Hindlimb muscle (tissue), 1 donor: ENCODE data around the gene PIEZO1. TPM values are rescaled to one million over a fixed set of nuclear protein-coding genes. Genes with fewer than 3 reads are reported as not detected.

Experiments
- DNase-seq: peaks from one replicate; pipeline ENCODE4 v3.0.0-alpha.2; 2013
- polyA plus RNA-seq: library from polyadenylated mRNA; unstranded; fragments of 120-200 nt; gene quantifications from one replicate; pipeline ENCODE4 v1.2.1, GENCODE V29; 2013; ENCODE audit not compliant: insufficient read length

Gene PIEZO1
- polyA plus RNA-seq, 1 donor: 71.1 TPM

DNA sequence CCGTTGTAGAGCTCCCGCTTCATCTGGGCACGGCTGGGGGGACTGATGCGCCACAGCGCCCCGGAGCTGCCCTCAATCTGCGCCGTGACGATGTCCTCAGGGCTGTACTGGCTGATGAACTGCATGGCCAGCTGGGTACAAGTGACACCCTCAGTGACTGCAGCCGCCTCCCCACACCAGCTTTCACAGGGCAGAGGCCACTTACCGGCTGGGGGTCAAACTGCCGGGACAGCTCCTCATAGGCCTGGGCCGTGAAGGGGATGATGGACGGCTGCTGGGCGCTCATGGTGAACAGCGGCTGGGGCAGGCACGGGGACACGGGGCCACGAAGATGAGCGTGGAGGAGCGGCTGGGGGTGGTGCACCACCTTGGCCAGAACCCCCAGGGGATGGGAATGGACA, 68.4 kb downstream of the PIEZO1 start:
- no peak for DNase-seq

DNA sequence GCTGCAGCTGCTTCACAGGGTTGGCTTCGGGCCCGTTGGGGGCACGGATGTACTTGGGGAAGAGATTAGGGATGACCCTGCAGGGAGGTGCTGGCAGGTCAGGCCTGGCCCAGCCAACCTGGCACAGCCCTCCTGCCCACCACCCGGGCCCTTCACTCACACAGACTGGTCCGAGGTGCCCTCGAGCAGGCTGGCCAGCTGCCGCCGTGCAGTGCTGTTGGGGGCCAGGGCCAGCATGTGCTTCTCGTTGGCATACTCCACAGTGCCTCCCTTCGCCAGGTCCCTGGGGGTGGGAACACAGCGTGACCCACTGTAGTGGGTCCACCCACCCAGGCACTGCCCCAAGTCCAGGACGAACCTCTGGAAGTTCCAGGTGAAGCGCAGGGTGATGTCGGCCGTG, 68.8 kb downstream of the PIEZO1 start:
- no peak for DNase-seq

DNA sequence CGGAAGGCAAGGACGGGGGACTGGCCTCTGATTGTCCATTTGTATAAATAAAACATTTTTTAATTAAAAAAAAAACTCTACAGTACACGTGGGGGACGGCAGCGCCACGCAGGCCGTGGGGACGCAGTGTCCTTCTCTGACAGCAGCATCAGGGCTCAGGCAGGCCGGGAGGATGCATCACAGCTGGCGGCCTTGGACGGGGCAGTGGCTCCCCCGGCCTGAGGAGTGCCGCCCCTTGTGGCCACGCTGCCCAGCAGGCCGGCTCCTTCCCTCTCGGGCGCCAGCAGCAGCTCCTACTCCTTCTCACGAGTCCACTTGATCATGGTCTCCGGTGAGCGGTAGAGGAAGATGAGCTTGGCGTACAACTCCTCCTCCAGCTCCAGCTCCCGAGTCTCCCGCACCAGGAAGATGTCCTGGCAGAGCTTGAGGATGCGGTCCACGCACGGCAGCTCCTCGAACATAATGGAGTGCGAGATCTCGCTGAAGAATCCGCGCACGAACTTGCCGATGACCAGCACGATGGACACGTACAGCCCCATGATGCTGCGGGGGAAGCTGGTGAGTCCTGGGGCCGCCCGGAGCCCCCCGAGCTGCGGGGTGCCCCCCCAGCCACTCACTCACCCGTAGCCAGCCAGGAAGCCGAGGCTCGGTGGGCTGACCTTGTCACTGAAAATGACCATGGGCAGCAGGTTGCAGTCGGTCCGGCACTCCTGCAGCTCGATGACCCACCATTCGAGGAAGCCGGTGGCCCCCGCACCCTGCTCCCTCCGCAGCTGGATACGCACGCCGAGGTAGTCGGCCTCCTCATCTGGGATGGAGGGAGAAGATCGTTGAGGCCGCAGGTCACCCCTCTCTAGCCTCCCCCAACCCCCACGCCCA, 69.5 kb downstream of the PIEZO1 start:
- no peak for DNase-seq

DNA sequence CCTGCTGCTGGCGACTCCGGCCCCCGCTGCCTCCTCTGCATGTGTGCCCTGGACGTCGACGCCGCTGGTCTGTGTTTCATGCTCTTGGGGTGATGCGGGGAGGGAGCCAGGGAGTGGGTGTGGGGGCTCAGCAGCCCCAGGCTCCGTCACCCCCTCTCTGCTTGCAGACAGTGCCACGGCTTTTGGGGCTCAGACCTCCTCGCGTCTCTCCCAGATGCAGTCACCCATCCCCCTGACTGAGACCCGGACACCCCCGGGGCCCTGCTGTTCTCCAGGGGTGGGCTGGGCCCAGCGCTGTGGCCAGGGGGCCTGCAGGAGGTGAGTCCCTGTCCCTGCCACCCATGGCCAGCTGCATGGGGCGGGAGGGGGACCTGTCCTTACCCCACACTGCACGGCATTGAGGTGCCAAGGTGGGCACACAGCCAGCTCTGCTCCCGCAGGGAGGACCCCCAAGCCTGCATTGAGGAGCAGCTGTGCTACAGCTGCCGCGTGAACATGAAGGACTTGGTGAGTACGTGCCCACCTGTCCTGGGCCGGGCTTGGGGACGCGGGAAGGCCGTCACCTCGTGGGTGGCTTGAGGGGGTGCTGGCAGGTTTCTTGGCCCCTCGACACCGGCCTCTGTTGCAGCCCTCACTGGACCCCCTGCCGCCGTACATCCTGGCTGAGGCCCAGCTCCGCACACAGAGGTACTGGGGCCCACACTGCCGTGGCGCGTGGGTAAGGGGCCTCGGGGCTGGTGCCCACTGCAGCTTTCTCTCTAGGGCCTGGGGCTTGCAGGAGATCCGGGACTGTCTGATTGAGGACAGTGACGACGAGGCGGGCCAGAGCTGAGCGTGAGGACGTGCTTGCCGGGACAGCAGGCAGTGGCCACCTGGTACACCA, 70.4 kb downstream of the PIEZO1 start:
- no peak for DNase-seq

DNA sequence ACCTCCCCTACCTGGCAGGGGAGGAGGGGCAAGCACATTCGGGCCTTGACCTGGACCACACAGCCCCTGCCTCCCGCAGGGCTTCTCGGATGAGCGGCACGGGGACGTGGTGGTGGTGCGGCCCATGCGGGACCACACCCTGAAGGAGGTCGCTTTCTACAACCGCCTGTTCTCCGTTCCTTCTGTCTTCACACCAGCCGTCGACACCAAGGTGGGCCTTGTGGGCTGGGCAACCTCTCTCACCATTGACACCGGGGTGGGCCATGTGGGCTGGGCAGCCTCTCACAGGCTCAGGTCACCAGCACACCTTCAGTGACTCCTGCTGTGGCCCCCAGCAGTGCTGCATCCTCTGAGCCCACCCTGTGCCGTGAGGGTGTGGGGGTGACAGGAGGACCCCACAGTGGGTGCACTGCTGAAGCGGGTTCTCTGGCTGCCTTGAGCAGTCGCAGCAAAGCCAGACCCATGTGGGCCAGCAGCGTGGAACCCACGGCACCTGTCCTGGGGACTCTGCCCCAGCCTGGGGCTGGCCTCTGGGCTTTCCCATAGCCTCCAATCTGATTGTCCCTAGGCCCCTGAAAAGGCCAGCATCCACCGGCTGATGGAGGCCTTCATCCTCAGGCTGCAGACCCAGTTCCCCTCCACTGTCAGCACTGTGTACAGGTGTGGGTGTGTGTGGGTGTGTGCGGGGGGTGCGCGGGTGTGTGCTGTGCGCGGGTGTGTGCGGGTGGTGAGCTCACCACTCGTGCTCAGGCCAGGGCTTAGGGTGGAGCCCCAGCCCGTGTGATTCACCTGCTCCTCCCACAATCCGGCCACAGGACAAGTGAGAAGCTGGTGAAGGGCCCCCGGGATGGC, 71.2 kb downstream of the PIEZO1 start:
- DNase-seq: no peak

DNA sequence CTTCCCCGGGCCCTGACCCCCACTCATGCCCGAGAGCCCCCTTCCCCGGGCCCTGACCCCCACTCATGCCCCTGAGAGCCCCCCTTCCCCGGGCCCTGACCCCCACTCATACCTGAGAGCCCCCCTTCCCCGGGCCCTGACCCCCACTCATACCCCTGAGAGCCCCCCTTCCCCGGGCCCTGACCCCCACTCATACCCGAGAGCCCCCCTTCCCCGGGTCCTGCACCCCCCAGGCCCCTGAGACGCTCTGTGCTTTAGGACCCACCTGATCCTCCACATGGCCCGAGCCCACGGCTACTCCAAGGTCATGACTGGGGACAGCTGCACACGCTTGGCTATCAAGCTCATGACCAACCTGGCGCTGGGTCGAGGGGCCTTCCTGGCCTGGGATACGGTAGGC, 72.0 kb downstream of the PIEZO1 start:
- no peak for DNase-seq

DNA sequence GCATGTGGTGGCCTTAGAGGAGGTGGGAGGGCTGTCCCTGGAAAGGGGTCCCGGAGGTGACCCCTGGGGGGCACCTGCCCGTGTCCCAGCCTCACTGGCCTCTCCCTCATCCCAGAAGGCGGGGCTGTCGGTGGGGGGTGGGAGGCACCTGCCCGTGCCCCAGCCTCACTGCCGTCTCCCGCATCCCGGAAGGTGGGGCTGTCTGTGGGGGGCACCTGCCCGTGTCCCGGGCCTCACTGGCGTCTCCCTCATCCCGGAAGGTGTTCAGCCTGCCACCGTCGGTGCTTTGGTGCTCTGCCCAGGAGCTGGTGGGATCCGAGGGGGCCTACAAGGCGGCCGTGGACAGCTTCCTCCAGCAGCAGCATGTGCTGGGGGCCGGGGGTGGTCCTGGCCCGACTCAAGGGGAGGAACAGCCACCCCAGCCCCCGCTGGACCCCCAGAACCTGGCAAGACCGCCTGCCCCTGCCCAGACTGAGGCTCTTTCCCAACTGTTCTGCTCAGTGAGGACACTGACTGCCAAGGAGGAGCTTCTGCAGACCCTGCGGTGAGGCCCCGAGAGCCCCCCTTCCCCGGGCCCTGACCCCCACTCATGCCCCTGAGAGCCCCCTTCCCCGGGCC, 72.5 kb downstream of the PIEZO1 start:
- no peak for DNase-seq

DNA sequence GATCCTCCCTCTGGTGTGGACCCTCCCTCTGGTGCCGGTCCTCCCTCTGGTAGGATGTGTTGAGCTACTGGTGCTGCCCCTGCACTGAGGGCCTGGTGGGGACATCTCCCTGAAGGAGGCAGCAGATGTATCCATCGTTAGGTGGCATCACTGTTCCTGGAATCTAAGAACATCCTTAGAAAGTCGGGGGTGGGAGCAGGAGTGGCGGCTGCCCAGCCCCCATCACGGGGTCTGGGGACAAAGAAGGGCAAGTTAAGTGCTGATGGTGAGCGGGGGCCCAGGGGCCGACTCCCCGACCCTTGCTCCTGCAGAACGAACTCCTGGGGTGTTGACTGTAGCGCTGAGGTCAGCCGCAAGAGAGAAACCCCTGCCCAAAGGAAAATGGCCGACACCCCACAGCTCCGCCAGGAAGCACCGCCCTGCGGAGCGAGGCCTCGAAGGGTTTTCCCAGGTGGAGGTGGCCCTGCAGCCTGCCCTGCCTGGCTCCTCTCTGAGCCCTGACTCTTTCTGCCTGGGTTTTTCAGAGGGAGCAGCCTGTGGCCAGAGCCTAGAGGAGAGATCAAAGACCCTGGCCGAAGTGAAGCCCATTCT, 73.2 kb downstream of the PIEZO1 start:
- DNase-seq: no peak

DNA sequence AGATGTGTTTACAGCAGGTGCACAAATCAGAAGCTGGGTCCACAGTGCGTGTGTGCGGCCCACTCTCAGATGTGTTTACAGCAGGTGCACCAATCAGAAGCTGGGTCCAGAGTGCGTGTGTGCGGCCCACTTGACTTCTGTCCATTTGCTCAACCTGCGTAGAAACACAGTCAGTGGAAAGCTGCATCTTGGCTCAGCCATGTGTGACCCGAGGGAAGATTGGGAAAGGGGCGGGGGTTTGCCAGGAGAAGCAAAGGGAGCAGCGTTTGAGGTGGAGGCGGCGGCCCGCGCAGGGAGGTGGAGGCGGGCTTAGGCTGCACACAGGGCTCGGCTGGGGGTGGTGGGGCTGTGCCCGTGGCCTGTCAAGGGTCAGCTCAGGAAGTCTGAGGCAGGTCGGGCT, 74.5 kb downstream of the PIEZO1 start:
- no peak for DNase-seq

DNA sequence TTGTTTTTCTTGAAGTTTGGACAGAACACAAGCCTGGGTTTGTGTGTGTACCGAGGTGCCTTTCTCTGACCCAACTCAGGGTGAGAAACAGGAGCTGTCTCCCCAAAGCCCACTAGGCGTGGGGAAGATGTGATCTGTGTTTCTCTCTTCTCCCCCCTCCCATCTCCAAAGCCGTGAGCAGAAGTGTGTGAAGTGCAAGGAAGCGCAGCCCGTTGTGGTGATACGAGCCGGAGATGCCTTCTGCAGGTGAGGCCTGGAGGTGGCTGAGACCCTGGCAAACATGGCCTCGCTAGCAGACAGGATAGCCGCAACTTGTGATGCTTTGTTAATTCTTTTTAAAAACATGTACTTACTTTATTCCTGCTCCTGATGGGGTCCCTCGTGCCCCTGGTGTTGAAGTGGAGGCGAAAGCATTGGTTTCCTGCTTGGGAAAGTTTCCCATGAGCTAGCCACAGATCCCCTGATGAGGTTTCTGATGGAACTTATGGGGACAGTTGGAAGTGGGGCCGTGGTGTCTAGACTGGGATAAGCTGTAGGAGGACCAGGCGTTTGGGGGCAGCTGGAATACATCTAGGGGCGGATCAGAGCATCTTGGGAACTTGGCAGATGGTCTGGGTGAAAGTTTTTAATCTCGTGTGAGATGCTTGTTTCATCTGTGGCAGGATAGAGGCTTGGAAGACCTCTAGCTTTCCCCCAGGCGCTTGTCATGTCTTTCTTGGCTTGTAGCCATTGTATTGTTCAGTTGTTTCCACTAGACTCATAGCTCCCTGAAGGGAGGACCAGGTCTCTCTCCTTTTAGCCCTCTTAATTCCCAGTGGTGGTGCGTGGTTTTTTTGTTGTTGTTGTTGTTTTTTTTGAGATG, 77.8 kb downstream of the PIEZO1 start:
- DNase-seq: no peak

DNA sequence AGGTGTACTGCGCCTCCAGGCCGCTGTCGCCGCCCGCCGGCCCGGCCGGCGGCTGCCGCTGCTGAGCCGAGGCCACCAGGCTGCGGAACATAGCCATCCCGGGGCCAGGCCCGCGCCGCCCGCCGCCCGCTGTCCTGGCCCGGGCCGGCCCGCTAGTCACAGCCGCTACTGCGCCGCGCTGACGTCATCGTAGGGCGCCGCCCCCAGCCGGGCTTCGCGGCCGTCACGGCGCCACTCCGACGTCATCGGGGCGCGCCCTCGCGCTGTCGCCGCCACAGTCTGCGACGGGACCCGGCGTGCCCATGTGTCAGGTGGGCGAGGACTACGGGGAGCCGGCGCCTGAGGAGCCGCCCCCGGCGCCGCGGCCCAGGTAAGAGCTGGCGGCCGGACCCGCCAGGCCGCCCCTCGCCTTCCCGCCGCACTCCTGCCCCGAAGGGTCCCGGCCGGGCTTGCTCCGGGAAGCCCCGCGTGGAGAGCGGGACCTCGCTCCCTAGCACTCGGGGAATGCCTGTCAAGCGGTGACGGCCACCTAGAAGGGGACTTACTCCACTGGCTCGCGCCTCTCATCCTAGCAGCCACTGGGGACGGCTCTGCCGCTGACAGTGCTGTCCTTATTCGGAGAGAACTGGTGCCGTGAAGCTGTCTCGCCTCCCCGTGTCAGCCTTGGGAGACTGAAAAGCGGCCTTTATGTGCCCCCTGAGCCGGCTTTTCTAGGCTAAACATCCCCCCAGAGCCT, 78.6 kb downstream of the PIEZO1 start, which contains the start of the genes CTU2 and RNF166:
Gene CTU2 (plus strand): TSS at position 275 of the 736 bp plus-strand sequence. CDS start 28 bp downstream, at position 303.
Gene RNF166 (minus strand): TSS at position 180 of the 736 bp plus-strand sequence. CDS start 83 bp downstream, at position 97.
- DNase-seq: peak; percentile 95

DNA sequence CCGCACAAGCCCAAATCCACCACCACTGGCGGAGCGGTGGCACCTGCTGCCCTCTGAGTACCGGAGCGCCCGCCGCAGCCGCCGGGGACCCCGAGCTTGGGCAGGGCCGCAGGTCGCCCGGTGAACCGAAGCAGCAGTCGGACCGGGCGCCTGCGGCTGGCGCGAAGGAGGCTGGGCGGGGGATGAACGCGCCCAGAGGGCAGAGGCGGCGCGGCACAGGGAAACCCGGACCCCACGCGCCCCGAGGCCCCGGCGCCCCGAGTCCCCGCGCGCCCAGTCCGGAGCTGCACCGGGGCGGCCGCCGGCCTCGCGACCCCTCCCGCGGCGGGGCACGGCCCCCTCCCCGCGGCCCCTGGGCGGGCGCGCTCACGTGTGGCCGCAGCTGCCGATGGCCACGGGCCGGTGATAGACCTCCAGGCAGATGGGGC, 79.2 kb downstream of the PIEZO1 start:
- no peak for DNase-seq

DNA sequence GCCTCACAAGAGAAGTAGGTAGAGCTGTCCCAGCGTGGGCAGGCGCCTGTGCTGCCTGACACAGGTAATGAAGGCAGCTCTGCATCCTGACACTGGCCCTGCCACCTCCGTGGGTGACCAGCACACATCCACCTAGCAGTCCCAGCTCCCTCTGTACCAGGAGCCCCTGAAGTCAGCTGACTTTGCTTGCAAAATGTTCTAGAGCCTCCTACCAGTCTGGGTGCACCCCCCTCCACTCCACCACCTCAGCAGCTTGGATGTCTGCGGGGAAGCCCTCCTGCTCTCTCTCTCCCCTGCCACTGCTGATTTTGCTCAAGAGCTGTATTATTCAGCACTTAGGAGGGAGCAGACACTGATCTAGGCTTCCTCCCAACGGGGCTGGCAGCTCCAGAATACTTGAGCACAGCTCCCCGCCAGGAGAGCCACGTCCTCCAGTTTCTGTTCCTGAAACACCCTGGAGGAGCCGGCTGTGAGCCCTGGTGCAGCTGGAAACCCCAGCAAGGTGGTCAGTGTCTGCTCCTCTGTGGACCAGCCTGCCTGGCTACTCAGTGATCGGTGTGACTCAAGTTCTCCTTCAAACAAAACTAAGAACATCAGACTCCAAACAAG, 79.8 kb downstream of the PIEZO1 start:
- DNase-seq: no peak

DNA sequence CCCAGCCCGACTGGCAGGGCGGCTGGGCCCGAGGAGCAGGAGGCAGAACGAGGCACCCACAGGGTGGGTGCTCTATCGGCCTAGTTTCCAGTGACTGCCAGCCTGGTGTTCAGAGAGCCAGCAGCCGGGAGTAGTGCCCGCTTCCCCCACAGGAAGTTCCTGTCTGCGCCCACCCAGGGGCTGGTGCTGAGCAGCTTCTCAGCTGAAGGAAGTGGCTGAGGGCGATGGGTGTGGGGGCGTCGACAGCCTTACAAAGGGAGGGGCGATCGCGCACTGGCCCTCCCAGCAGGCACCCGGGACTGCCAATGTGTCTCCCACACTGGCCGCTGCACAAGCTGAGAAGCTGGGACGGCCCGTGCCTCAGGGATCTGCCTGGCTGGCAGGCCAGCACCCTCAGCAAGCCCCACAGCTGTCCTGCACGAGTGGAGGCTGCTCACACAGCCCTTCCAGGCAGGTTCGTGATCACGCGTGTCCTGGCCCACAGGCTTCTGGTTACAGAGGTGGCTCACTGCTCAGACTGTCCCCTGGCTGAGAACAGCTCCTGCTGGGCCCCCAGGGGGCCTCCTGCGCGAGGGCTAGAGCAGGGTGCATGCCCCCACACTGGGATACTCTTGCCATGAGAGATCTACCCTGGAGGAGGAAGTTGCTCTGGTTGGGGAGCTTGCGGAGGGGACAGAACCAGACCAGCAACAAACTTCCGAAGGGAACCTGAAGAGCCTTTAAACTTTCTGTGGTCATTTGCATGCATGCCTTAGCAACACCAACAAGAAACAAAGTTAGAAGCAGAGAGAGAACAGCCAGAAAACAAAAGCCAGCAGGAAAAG, 81.3 kb downstream of the PIEZO1 start:
- DNase-seq: no peak

DNA sequence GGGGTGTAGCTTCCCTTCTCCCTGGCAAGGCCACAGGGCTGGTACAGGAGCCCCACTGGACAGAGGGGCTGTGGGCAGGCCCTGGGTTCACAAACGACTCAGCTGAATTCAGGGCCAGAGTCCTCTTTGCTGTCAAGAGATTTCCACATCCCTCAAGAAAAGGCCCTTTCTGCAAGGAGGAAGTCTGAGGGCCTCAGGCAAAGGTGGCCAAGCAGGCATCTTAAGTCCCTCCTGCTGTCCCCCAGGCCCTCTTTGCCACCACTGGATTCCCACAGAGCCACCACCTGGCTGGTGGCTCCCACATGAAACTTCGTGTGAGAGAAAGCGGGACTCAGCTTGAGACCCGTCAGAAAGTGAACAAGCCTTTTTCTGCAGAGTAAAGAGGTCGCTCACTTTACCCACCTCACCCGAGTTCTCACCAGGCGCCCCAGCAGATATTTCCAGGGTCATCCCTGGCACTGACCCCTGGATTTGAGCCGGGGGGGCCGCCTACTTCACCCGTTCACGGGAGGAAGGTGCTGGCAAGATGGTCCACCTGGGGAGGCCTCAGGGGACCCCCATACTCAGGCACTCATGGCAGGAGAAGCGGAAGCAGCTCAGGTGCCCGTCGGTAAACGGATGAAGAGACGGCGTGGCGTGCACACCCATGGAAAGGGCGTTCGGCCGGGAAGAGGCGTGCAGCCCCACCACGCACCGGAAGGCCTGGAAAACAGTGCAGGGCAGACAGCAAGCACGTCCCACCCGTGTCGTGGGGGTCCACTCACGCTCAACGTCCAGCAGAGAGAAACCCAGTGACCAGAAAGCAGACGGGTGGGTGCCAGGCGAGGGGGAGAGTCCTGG, 82.4 kb downstream of the PIEZO1 start:
- DNase-seq: no peak

DNA sequence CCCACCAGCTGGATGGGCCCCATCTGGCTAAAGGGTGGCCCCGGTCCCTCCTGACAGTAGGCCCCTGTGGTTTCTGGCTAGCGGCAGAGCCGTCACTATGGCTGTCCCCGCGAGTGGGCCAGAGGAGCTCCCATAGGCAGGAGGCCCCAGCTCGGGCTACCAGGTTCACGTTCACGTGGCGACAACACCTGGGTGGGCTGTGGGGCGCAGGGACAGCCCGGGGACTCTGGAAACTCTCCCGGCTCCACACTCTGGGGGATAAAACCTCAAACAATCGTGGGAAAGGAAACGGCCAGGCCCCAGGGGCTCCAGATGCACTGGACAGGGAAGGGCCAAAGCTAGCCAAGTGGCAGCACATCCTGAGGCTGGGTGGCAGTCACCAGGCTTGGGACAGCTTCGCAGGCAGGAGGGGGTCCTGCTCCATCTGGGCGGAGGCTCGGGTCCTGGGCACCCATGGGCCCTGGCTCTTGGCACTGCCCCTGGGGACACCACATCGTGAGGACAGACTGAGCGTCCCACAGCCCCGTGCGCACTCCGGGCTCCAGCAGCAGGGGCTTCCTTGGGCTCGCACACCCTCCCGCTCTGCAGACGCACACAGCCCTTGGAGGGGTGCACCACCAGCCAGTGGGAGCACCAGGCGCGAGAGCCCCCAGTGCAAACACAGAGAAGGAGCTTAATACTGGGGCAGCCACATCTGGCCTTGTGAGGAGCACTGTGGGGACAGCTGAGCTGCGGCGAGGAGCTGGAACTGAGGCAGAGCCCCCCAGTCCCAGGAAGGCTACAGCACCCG, 83.2 kb downstream of the PIEZO1 start:
- no peak for DNase-seq
